ENCODE data around the gene HTR2A.
A peak's percentile ranks its signal among the peaks of the same experiment; 100 is the strongest.

Gene HTR2A

GRCh38 chr13:46901721-46902120 lies 4.9 kb upstream of the HTR2A start:
- no peaks in the 10 kb centered on the region for H3K4me1 ChIP-seq (ENCODE audit: control insufficient read depth, insufficient read depth, low read length)
- no peak overlapping the region for H3K4me3 ChIP-seq (ENCODE audit: low read length)
- no peaks in the 10 kb centered on the region for H3K9me3 ChIP-seq (ENCODE audit: control insufficient read depth, low read length)
- no peaks in the 10 kb centered on the region for H3K27me3 ChIP-seq (ENCODE audit: control insufficient read depth, insufficient read depth, low read length)
- H3K9ac ChIP-seq (ENCODE audit: low read length), result no peak overlapping the region
- no peaks in the 10 kb centered on the region for H3K36me3 ChIP-seq (ENCODE audit: control insufficient read depth, insufficient read depth, low read length)

- Histone ChIP-seq H3K9me3 (ENCODE audit: control insufficient read depth, low read length) (no peaks in the 10 kb centered on the region), H3K4me3 (ENCODE audit: low read length) (no peak overlapping the region), H3K4me1 (ENCODE audit: control insufficient read depth, insufficient read depth, low read length) (no peaks in the 10 kb centered on the region), H3K27me3 (ENCODE audit: control insufficient read depth, insufficient read depth, low read length) (peaks cover 16% of the 10 kb centered on the region), H3K9ac (ENCODE audit: low read length) (no peak overlapping the region), H3K36me3 (ENCODE audit: control insufficient read depth, insufficient read depth, low read length) (no peaks in the 10 kb centered on the region)
These were observed 2.9 kb upstream of the HTR2A start for GRCh38 chr13:46899801-46900200.

GRCh38 chr13:46895381-46895780 lies 1.5 kb downstream of the HTR2A start:
- no peak overlapping the region for H3K4me3 ChIP-seq (ENCODE audit: low read length)
- no peaks in the 10 kb centered on the region for H3K36me3 ChIP-seq (ENCODE audit: control insufficient read depth, insufficient read depth, low read length)
- H3K27me3 ChIP-seq (ENCODE audit: control insufficient read depth, insufficient read depth, low read length), result peaks cover 33% of the 10 kb centered on the region
- H3K9ac ChIP-seq (ENCODE audit: low read length), result no peak overlapping the region
- H3K4me1 ChIP-seq (ENCODE audit: control insufficient read depth, insufficient read depth, low read length), result peaks cover 7% of the 10 kb centered on the region
- no peaks in the 10 kb centered on the region for H3K9me3 ChIP-seq (ENCODE audit: control insufficient read depth, low read length)

DNA sequence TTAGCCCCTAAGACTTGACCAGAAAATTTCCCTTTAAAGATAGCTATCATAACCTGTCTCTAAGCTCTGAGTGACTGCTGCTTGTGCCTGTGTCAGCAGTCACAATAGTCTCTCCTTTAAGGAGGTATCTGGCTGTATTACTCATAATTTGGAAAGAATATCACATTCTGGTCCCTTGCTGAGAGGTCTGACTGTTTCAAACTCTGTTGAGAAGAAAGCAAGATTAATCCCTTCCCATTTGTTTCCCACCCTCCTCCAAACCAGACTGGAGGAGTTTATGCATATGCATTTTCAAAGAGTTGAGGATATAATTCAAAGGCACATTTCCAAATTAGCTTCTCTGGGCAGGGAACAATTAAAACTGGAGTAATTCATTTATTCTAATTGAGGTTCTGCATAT lies 2.3 kb downstream of the HTR2A start:
- H3K27me3 ChIP-seq (ENCODE audit: control insufficient read depth, insufficient read depth, low read length), result peaks cover 33% of the 10 kb centered on the region
- peak overlapping the region; percentile 61 for H3K9ac ChIP-seq (ENCODE audit: low read length)
- H3K36me3 ChIP-seq (ENCODE audit: control insufficient read depth, insufficient read depth, low read length), result no peaks in the 10 kb centered on the region

GRCh38 chr13:46893798-46894560 lies 2.9 kb downstream of the HTR2A start:
- H3K9ac ChIP-seq (ENCODE audit: low read length), result peak overlapping the region; percentile 61

More for the DNA sequence above, 2.3 kb downstream of the HTR2A start:
- Histone ChIP-seq H3K4me3 (ENCODE audit: low read length) (no peak overlapping the region), H3K9me3 (ENCODE audit: control insufficient read depth, low read length) (no peaks in the 10 kb centered on the region), H3K4me1 (ENCODE audit: control insufficient read depth, insufficient read depth, low read length) (peaks cover 7% of the 10 kb centered on the region)

GRCh38 chr13:46893221-46893740 lies 3.6 kb downstream of the HTR2A start:
- H3K9me3 ChIP-seq (ENCODE audit: control insufficient read depth, low read length), result no peaks in the 10 kb centered on the region
- peak overlapping the region; percentile 52 for H3K4me3 ChIP-seq (ENCODE audit: low read length)
- peaks cover 7% of the 10 kb centered on the region for H3K4me1 ChIP-seq (ENCODE audit: control insufficient read depth, insufficient read depth, low read length)
- H3K36me3 ChIP-seq (ENCODE audit: control insufficient read depth, insufficient read depth, low read length), result no peaks in the 10 kb centered on the region
- peaks cover 33% of the 10 kb centered on the region for H3K27me3 ChIP-seq (ENCODE audit: control insufficient read depth, insufficient read depth, low read length)
- peak overlapping the region; percentile 61 for H3K9ac ChIP-seq (ENCODE audit: low read length)

More at GRCh38 chr13:46893798-46894560, 2.9 kb downstream of the HTR2A start:
- Histone ChIP-seq H3K36me3 (ENCODE audit: control insufficient read depth, insufficient read depth, low read length) (no peaks in the 10 kb centered on the region), H3K4me3 (ENCODE audit: low read length) (peak overlapping the region; percentile 52), H3K4me1 (ENCODE audit: control insufficient read depth, insufficient read depth, low read length) (peaks cover 7% of the 10 kb centered on the region), H3K27me3 (ENCODE audit: control insufficient read depth, insufficient read depth, low read length) (peaks cover 33% of the 10 kb centered on the region), H3K9me3 (ENCODE audit: control insufficient read depth, low read length) (no peaks in the 10 kb centered on the region)

DNA sequence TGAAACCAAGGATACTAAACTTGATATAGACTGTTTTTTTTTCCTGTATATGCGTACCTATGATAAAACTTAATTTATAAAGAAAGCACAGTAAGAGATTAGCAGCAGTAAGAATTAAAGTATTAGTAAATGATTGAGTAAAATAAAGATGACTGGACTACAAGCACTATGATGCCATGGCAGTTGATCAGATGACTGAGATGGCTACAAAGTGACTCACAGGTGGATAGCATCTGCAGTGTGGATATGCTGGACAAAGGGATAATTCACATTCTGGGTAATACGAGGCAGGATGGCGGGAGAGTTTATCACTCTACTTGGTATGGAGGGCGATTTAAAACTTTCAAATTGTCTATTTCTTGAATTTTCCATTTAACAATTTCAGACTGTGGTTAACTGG lies 11.8 kb downstream of the HTR2A start:
- no peaks in the 10 kb centered on the region for H3K9me3 ChIP-seq (ENCODE audit: control insufficient read depth, low read length)
- no peaks in the 10 kb centered on the region for H3K27me3 ChIP-seq (ENCODE audit: control insufficient read depth, insufficient read depth, low read length)
- no peak overlapping the region for H3K9ac ChIP-seq (ENCODE audit: low read length)
- H3K4me1 ChIP-seq (ENCODE audit: control insufficient read depth, insufficient read depth, low read length), result no peaks in the 10 kb centered on the region
- no peaks in the 10 kb centered on the region for H3K36me3 ChIP-seq (ENCODE audit: control insufficient read depth, insufficient read depth, low read length)
- no peak overlapping the region for H3K4me3 ChIP-seq (ENCODE audit: low read length)

- Histone ChIP-seq H3K9ac (ENCODE audit: low read length) (no peak overlapping the region), H3K4me3 (ENCODE audit: low read length) (no peak overlapping the region), H3K9me3 (ENCODE audit: control insufficient read depth, low read length) (no peaks in the 10 kb centered on the region), H3K36me3 (ENCODE audit: control insufficient read depth, insufficient read depth, low read length) (no peaks in the 10 kb centered on the region), H3K27me3 (ENCODE audit: control insufficient read depth, insufficient read depth, low read length) (no peaks in the 10 kb centered on the region), H3K4me1 (ENCODE audit: control insufficient read depth, insufficient read depth, low read length) (no peaks in the 10 kb centered on the region)
These were observed 12.3 kb downstream of the HTR2A start for GRCh38 chr13:46884531-46884930.

GRCh38 chr13:46881621-46882020 lies 15.2 kb downstream of the HTR2A start:
- no peaks in the 10 kb centered on the region for H3K36me3 ChIP-seq (ENCODE audit: control insufficient read depth, insufficient read depth, low read length)
- H3K27me3 ChIP-seq (ENCODE audit: control insufficient read depth, insufficient read depth, low read length), result no peaks in the 10 kb centered on the region
- no peaks in the 10 kb centered on the region for H3K4me1 ChIP-seq (ENCODE audit: control insufficient read depth, insufficient read depth, low read length)
- H3K9ac ChIP-seq (ENCODE audit: low read length), result no peak overlapping the region
- H3K4me3 ChIP-seq (ENCODE audit: low read length), result no peak overlapping the region
- H3K9me3 ChIP-seq (ENCODE audit: control insufficient read depth, low read length), result no peaks in the 10 kb centered on the region

- Histone ChIP-seq H3K4me3 (ENCODE audit: low read length) (no peak overlapping the region), H3K4me1 (ENCODE audit: control insufficient read depth, insufficient read depth, low read length) (no peaks in the 10 kb centered on the region)
These were observed 22.8 kb downstream of the HTR2A start for GRCh38 chr13:46874006-46874405.

DNA sequence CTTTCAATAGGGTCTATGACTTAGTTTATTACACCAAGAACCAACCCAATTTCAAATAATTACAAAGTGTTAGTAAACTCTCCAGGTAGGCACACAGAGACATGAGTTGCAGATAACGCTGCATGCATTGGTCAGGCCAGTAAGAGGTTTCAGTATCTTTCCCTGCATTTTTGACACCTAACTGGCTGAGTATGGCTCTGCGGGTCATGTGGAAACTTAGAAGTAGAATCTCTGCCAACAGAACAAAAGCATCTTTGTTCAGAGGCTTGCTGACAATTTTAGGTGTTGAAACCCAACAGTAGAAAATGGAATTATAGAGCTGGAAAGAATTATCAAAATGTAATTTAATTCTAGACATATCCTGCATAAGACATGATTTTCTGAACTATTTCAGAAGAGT lies 25.3 kb downstream of the HTR2A start:
- Histone ChIP-seq H3K4me3 (ENCODE audit: low read length) (no peak overlapping the region), H3K9ac (ENCODE audit: low read length) (no peak overlapping the region), H3K9me3 (ENCODE audit: control insufficient read depth, low read length) (no peaks in the 10 kb centered on the region), H3K4me1 (ENCODE audit: control insufficient read depth, insufficient read depth, low read length) (no peaks in the 10 kb centered on the region), H3K27me3 (ENCODE audit: control insufficient read depth, insufficient read depth, low read length) (no peaks in the 10 kb centered on the region), H3K36me3 (ENCODE audit: control insufficient read depth, insufficient read depth, low read length) (no peaks in the 10 kb centered on the region)

More at GRCh38 chr13:46874006-46874405, 22.8 kb downstream of the HTR2A start:
- no peaks in the 10 kb centered on the region for H3K36me3 ChIP-seq (ENCODE audit: control insufficient read depth, insufficient read depth, low read length)
- H3K9me3 ChIP-seq (ENCODE audit: control insufficient read depth, low read length), result no peaks in the 10 kb centered on the region
- H3K9ac ChIP-seq (ENCODE audit: low read length), result no peak overlapping the region
- H3K27me3 ChIP-seq (ENCODE audit: control insufficient read depth, insufficient read depth, low read length), result no peaks in the 10 kb centered on the region

- H3K27me3 ChIP-seq (ENCODE audit: control insufficient read depth, insufficient read depth, low read length), result no peaks in the 10 kb centered on the region
- H3K9ac ChIP-seq (ENCODE audit: low read length), result no peak overlapping the region
- H3K4me1 ChIP-seq (ENCODE audit: control insufficient read depth, insufficient read depth, low read length), result no peaks in the 10 kb centered on the region
- no peaks in the 10 kb centered on the region for H3K36me3 ChIP-seq (ENCODE audit: control insufficient read depth, insufficient read depth, low read length)
- H3K4me3 ChIP-seq (ENCODE audit: low read length), result no peak overlapping the region
- H3K9me3 ChIP-seq (ENCODE audit: control insufficient read depth, low read length), result no peaks in the 10 kb centered on the region
These were observed 28.8 kb downstream of the HTR2A start for GRCh38 chr13:46868091-46868490.
